Measurements from ENCODE around the gene HOXB13.

The HOXB13 gene

DNA sequence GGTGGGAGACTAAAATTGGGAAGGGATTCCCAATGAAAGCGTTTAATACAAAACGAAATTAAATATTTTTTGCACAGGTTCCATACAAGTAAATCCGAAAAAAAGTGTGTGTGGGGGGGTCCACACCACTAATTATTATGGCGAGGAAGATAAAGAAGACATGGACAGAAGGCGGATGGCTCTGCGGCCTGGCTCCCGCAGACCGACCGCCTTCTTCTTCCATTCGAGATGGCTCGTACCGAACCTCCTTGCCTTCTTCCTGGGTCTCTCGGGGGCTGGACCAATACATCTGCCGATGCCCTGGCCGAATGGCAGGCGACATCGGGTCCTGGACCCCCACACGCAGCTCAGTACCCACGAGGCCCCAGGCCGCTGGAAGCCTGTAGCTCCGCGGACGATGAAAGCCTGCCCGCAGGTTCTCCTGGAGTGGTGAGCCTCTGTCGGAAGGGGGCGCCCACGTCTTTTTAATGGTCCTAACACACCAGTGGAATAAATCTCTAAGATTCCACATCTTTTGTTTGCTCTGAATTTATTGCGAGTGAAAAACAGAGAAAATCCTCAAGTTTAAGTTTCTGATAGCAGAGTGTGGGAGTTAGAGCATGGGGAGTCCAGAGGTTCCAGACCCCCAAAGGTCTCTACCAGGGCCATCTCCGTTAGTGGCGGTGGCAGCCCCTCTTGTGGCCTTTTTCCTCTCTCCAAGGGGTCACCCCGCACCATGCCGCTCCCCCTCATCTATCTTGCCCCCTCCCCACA is 4.1 kb downstream of the HOXB13 start:
- peak; percentile 76 for TF ChIP-seq CTCF (IDR thresholded peaks at IDR 0.05; ENCODE audit: borderline replicate concordance, control extremely low read depth, extremely low read depth, insufficient read depth, missing control alignments)
- in situ Hi-C loops (cut with MboI; ENCODE audit: low sequenced_read_pairs, unreplicated experiment), result loop anchor here (5.0 kb wide), 1 partner anchor 73 kb away; no protein-coding TSS in a partner anchor
- peak; percentile 80 for DNase-seq (ENCODE audit: low spot score)

- no peak for DNase-seq (ENCODE audit: low spot score)
- in situ Hi-C loops (cut with MboI; ENCODE audit: low sequenced_read_pairs, unreplicated experiment), result no loop called here
- TF ChIP-seq CTCF (IDR thresholded peaks at IDR 0.05; ENCODE audit: borderline replicate concordance, control extremely low read depth, extremely low read depth, insufficient read depth, missing control alignments), result no peak
These were observed 4.9 kb downstream of the HOXB13 start for GRCh38 chr17:48723423-48724250.

GRCh38 chr17:48722915-48723422 is 5.6 kb downstream of the HOXB13 start, which contains the start of gene PRAC2:
Gene PRAC2 (plus strand): TSS chr17:48723185. CDS start chr17:48724411, 1,226 bp downstream.
- in situ Hi-C loops (cut with MboI; ENCODE audit: low sequenced_read_pairs, unreplicated experiment), result no loop called here

DNA sequence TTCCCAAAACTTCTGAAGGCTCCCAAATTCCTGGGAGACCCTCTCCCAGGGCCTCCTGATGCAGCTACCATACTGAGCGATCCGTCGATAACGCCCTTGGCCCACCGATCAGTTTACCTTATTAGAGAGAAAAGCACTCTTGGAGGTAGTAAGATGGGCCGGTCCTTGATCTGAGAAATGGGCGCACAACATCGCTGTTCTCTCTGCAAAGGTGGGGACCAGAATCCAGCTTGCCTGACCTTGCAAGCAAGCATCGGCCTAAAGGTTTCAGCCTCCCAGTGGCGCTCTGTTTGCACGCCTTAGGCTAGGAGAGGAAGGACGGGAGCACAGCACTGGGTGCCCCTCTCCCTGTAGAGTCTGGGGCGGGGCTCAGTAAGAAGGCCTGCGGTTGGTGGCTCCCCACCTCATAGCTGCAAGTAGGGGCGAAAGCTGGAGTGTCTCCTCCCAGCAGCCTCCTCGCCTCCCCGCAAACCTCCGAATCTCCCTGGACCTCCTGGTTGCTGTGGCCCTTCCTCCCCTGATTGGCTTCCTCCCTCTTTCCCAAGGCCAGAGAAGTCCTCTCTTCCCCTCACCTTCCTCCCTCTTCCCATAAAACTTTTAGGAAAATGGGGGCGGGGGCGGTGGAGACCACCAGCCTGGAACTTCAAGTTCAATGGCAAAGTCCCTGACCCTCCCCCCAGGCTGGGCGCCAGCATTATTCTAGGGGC is 6.2 kb downstream of the HOXB13 start, which contains the start of gene PRAC1:
Gene PRAC1, minus strand, starts transcription at position 318 of the 707 bp plus-strand sequence. Its CDS starts 126 bp downstream, at position 192.
- no peak for DNase-seq (ENCODE audit: low spot score)
- no peak for TF ChIP-seq CTCF (IDR thresholded peaks at IDR 0.05; ENCODE audit: borderline replicate concordance, control extremely low read depth, extremely low read depth, insufficient read depth, missing control alignments)
- in situ Hi-C loops (cut with MboI; ENCODE audit: low sequenced_read_pairs, unreplicated experiment), result no loop called here

More at GRCh38 chr17:48722915-48723422, 5.6 kb downstream of the HOXB13 start, which contains the start of gene PRAC2:
- DNase-seq (ENCODE audit: low spot score), result no peak
- no peak for TF ChIP-seq CTCF (IDR thresholded peaks at IDR 0.05; ENCODE audit: borderline replicate concordance, control extremely low read depth, extremely low read depth, insufficient read depth, missing control alignments)

GRCh38 chr17:48721009-48721402 is 7.5 kb downstream of the HOXB13 start:
- no peak for DNase-seq (ENCODE audit: low spot score)
- no peak for TF ChIP-seq CTCF (IDR thresholded peaks at IDR 0.05; ENCODE audit: borderline replicate concordance, control extremely low read depth, extremely low read depth, insufficient read depth, missing control alignments)
- in situ Hi-C loops (cut with MboI; ENCODE audit: low sequenced_read_pairs, unreplicated experiment), result no loop called here

Data from GM13976 (cell line).